ENCODE data around the gene CNTN4.

DNA sequence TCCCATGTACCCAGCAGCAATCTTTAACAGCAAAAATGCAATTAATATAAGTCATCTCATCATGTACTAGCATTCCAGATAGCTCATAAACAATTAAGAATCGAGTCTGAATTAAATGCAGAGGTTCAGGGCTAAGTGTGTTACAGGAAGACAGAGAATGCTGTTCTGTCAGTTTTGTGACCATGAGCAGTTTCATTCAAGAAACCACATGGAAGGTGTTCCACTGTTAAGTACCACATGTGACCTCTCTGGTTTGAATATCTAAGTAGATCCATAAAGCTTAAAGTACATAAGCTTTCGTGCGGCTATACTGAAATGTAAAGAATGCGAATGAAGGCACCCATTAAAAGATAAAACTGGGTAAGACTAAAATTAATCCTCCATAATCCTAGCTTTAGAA lies 739.2 kb downstream of the CNTN4 start:
- TF ChIP-seq, protein P1, sequence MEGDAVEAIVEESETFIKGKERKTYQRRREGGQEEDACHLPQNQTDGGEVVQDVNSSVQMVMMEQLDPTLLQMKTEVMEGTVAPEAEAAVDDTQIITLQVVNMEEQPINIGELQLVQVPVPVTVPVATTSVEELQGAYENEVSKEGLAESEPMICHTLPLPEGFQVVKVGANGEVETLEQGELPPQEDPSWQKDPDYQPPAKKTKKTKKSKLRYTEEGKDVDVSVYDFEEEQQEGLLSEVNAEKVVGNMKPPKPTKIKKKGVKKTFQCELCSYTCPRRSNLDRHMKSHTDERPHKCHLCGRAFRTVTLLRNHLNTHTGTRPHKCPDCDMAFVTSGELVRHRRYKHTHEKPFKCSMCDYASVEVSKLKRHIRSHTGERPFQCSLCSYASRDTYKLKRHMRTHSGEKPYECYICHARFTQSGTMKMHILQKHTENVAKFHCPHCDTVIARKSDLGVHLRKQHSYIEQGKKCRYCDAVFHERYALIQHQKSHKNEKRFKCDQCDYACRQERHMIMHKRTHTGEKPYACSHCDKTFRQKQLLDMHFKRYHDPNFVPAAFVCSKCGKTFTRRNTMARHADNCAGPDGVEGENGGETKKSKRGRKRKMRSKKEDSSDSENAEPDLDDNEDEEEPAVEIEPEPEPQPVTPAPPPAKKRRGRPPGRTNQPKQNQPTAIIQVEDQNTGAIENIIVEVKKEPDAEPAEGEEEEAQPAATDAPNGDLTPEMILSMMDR (IDR thresholded peaks at IDR 0.05; ENCODE audit: low read depth, low read length, missing input control): no peak
- no peak for TF ChIP-seq RXRA (IDR thresholded peaks at IDR 0.05)

All from liver (tissue), 3 donors.